VCaP (cell line): ENCODE measurements around the gene APBA2.

Experiments
- H3K27ac ChIP-seq: fragments of 450-650 bp; 2 replicates; pipeline ENCODE4 v1.5.1; 2017
- TF ChIP-seq, protein P1 (sequence below): fragments of 450-650 bp; conservative IDR thresholded peaks from 2 replicates; pipeline ENCODE4 v1.5.1; 2017; ENCODE audit warnings: mild to moderate bottlenecking, moderate library complexity

Gene APBA2

DNA sequence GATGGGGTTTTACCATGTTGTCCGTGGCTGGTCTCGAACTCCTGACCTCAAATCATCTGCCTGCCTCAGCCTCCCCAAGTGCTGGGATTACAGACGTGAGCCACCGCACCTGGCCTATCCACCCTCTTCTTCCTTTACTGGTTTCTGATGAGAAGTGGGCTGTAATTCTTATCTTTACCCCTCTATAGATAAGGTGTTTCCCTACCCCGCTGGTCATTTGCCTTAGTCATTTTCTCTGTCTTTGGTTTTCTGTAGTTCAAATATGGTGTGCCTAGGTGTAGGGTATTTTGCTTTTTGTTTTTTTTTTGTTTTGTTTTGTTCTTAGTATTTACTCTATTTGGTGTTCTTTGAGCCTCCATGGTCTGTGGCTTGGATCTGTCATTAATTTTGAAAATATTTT is 41.3 kb downstream of the APBA2 start:
- TF ChIP-seq, protein P1, sequence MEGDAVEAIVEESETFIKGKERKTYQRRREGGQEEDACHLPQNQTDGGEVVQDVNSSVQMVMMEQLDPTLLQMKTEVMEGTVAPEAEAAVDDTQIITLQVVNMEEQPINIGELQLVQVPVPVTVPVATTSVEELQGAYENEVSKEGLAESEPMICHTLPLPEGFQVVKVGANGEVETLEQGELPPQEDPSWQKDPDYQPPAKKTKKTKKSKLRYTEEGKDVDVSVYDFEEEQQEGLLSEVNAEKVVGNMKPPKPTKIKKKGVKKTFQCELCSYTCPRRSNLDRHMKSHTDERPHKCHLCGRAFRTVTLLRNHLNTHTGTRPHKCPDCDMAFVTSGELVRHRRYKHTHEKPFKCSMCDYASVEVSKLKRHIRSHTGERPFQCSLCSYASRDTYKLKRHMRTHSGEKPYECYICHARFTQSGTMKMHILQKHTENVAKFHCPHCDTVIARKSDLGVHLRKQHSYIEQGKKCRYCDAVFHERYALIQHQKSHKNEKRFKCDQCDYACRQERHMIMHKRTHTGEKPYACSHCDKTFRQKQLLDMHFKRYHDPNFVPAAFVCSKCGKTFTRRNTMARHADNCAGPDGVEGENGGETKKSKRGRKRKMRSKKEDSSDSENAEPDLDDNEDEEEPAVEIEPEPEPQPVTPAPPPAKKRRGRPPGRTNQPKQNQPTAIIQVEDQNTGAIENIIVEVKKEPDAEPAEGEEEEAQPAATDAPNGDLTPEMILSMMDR: no peak
- H3K27ac ChIP-seq: no peak overlapping the region

DNA sequence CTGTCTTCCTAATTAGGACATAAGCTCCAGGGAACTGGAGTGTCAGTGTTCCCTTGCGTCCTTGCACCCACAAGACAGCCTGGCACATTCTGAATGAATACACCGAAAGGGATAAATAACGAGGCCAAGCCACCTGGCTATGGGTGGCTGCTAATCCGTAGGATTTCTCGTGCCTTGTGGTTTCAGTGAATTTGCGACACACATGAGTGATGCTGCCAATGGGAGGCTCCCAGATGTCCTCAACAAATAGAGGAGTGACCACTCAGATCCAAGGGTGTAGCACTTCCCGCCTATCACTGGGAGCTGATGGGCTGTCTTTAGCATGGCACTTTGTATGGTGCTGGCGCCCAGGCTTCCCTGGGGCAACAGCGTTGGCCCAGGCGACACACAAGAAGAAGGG is 43.4 kb downstream of the APBA2 start:
- TF ChIP-seq, protein P1: no peak
- no peak overlapping the region for H3K27ac ChIP-seq

DNA sequence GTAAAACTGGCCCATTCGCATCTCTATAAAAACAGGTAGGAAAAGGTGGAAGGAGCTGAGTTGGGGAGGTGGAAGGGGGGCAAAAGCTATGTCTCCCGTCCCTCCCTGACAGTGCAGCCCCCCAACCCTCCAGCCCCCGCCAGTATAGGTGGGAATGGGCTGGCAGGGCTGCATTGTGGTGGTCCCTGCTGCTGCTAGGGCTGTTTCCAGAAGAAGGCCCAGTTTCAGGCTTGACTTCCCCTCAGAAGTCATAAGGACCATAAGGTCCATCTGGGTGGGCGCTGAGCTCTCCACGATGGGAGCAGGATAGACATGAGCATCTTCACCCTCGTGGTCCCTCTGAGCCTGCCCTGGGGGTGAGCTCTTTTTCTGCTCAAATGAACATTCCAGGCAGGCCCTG is 44.2 kb downstream of the APBA2 start:
- TF ChIP-seq, protein P1: no peak

DNA sequence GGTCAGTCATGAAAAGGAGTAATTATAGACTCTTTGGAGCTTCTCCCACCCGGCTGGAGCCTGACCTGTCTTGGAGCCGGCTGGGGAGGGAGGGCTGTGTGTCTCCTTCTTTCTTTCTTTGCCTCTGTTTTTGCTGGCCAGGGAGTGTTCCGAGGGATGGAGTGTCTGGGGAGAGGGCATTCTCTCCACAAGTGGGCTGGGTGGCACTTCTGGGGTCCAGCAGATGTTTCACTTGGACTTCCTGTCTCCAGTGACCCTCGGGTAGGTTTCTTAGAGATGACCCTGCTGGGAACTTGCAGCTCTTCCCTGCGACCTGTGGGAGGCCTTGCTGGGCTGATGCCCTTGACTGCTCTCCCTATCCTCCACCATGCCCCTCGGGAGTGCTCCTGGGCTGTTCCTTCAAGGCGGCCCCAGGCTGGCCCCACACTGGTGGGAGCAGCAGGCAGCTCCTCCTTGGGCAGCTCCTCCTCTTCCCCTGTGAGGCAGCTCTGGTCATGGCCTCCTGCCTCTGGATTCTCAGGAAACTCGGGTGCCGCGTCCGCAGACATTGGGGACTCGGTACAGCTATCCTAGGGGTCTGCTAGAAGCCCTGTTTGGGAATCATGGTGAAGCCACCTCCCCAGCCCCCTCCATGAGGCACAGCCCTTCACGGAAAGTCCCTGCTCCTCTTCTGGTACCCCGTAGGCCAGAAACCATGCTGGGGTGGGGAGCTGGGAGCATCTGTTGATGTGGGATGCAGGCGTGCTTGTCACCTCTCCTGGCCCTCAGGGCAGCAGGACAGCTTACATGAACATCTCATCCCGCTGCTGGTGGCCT is 44.9 kb downstream of the APBA2 start:
- TF ChIP-seq, protein P1: no peak
- no peak overlapping the region for H3K27ac ChIP-seq

More for the DNA sequence above, 44.2 kb downstream of the APBA2 start:
- H3K27ac ChIP-seq: no peak overlapping the region

DNA sequence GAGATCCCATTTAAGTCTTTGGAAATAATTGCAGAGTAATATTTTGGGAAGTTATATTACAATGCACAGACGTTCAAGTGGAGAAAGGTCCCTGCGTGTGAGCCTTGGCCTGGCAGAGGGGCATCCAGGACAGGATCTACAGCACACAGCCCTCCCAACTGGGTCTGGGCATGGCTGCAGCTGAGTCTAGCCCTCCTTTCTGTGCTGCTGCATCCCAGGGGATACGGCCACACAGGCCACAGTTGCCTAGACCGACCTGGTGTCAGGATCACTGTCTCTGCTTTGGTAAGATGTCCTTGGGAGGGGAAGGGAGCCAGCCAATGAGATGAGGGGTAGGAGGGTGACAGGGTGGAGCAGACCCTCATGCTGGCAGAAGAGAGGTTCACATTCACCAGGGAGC is 46.1 kb downstream of the APBA2 start:
- TF ChIP-seq, protein P1: no peak
- H3K27ac ChIP-seq: no peak overlapping the region

DNA sequence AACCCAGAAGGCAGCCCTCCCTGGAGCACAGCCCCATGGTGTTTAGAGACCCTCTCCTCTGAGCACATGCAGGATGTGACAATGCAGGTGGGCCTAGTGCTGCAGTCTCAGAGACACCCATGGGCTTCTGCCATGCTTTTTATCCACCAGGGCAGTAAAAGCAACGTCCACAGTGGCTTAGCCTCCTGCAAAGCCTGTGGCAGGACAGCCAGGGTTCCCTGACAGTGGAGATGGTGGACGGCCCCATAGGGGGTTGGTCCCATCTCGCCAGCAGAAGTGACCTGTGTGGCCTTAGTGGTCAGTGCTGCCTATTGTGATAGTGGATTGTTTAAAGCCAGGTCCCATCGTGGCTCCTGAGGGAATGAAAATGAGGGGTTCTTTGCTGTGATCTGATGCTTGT is 46.6 kb downstream of the APBA2 start:
- H3K27ac ChIP-seq: no peak overlapping the region
- TF ChIP-seq, protein P1: no peak

DNA sequence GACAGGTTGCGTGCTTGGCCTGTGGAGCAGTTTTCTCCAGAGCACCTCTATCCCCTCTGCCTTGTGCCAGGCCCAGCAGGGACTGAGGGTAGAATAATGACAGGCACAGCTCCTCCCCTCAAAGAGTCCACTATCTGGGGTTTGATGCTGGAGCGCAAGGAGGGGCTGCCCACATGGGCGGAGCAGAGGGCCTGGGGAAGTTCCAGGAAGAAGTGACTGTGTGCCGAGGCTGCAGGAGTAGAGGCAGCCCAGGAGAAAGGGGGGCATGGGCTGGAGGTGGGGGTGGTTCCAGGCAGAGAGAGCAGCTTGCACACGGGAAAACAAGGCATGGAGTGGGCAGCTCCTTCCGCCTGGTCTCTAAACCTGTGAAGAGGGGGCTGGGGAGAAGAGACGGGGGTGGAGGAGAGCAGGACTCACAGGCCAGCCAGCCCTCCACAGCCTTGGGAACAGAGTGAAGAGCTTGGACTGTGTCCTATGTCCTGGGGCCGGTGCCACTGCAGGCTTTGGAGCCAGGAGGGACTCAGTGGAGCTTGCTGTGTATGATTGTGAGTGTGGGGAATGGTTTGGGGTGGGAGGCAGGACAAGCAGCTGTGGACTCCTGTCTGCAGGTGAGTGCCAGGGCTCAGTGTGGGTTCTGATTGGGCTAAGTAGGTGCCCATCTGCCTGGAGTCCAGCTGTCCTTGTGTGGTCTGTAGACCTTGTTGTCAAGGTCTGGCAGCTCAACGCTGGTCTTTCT is 48.1 kb downstream of the APBA2 start:
- TF ChIP-seq, protein P1: no peak
- H3K27ac ChIP-seq: no peak overlapping the region
